Femur (tissue), 1 donor: Measurements from ENCODE around the gene CELF5.

Experiments
- DNase-seq: peaks from one replicate; pipeline ENCODE4 v3.0.0-alpha.2; 2017

The CELF5 gene

DNA sequence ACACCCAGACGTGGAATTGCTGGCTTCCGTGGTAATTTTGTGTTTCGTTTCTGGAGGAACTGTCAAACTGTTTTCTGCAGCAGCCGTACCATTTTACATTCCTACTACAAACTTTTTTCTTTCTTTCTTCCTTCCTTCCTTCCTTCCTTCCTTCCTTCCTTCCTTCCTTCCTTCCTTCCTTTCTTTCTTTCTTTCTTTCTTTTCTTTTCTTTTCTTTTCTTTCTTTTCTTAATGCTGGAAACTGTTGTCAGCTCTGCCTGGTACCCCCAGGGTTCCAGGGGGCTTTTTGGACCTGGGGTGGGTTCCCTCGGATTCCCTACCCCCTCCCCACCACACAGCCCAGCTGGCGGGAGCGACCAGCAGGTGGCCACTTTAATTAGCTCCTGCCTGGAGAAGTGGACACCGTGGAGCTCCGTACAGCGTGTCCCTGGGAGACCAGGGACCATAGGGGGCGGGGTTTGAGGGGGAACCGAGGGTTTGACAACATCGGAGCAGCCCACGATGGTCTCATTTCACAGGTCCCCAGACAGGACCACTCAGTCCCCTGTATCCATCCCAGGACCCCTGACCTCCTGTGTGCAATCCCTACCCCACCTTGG lies 24.4 kb downstream of the CELF5 start:
- DNase-seq = no peak

GRCh38 chr19:3249408-3249807 lies 24.9 kb downstream of the CELF5 start:
- no peak for DNase-seq

GRCh38 chr19:3250675-3251074 lies 26.2 kb downstream of the CELF5 start:
- DNase-seq = no peak

GRCh38 chr19:3251229-3251628 lies 26.8 kb downstream of the CELF5 start:
- DNase-seq = no peak

DNA sequence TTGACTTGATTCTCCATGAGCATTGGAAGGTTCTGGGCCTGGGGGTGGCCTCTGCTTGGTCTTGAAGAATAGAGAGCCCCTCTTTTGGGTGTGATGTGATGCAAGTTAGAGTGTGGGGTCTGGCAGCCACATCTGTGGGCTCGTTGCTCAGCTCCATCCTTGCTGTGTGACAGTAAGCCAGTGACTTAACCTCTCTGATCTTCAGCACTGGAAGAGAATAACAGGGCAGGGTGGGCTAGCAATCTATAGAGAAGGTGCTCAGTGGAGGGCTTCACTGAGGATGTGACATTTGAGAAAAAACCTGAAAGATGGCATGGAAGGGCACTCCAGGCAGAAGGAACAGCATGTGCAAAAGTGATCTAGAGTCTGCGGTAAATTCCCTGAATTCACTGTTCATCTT lies 28.2 kb downstream of the CELF5 start:
- DNase-seq = no peak

DNA sequence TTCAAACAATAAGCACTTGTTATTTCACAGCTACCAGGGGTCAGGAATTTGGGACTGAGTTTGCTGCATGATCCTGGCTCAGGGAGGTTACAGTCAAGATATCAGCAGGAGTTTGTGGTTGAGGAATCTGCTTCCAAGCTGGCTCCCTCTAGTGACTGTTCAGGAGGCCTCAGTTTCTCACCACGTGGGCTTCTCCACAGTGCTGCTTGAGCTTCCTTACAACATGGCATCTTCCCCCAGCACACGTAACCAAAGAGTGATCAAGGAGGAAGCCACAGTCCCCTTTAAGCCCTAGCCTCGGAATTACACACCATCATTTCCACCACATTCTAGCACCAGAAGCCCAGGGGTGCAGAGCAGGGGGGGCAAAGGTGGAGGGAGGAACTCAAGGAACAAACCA lies 28.8 kb downstream of the CELF5 start:
- DNase-seq = no peak

DNA sequence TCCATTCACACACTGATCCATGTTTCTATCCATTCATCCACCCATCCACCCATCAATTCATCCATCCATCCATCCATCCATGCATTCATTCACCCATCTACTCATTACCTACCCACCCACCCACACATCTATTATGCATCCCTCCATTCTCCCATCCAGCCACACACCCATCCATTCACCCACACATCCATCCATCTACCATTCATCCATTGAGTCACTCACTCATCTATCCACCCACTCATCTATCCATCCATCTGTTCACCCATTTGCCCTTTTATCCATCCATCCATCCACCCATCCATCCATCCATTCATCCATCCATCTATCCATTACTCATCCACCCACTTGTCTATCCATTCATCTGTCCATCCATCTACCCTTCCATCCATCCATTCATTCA lies 30.1 kb downstream of the CELF5 start:
- no peak for DNase-seq

GRCh38 chr19:3257071-3257470 lies 32.6 kb downstream of the CELF5 start:
- no peak for DNase-seq

DNA sequence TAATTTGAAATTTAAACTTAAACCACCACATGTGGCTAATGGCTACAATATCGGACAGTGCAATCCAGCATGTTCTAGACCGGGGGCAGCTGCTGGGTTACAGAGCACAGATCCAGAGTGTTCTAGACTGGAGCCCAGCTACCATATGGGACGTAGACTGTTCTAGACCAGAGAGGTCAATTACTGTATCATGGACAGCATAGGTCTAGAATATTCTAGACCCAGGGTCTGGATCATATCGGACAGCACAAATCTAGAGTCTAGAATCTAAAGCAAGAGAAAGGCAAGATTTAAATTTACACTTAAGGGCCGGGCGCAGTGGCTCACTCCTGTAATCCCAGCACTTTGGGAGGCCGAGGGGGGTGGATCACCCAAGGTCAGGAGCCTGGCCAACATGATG lies 37.9 kb downstream of the CELF5 start:
- no peak for DNase-seq

DNA sequence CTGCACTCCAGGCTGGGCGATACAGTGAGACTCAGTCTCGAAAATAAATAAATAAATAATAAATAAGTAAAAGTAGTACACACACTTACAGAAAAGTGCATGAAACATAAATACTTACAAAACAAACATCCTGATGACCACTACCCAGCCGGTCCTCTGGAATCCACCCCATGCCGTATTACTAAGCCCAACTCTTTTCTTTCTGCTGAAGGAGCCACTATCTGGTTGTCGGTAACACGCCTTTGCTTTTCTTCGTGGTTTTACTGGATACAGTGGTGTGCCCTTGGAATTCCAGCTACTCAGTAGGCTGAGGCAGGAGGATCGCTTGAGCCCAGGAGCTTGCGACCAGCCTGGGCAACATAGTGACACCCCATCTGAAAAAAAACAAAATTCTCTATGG lies 39.4 kb downstream of the CELF5 start:
- no peak for DNase-seq

DNA sequence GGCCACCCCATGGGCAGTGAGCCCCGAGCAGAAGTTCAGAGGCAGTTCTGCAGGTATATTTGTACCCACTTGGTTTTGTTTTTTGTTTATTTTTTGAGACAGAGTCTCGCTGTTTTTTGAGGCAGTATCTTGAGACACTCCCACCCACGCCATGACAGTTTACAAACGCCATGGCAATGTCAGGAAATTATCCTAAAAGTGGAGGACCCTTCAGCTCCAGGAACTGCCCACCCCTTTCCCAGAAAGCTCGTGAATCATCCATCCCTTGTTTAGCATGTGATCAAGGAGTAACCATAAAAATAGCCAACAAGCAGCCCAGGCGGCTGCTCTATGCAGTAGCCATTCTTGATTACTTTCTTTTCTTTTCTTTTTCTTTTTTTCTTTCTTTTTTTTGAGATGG lies 41.0 kb downstream of the CELF5 start:
- DNase-seq = no peak

GRCh38 chr19:3266092-3266693 lies 41.7 kb downstream of the CELF5 start:
- no peak for DNase-seq

GRCh38 chr19:3266792-3267514 lies 42.5 kb downstream of the CELF5 start:
- peak; percentile 36 for DNase-seq

DNA sequence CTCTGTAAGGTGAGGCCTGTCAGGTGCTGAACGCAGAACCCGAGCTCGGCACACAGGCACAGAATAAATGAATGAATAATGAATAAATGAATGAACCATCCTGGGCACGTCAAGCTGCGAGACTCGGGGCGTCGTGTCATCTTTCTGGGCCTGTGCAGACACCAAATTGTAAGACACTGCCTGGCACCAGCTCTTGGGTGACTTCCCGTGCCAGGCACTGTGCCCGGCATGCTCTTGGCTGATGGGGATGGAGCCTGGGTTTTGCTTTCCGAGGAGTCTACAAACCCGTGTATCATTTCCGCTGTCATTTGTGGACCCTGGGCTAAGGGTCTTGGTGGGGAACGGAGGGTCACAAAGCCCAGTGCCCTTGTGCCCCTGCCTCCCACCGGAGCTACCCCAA lies 43.9 kb downstream of the CELF5 start:
- DNase-seq = no peak

GRCh38 chr19:3268763-3269162 lies 44.3 kb downstream of the CELF5 start:
- no peak for DNase-seq

DNA sequence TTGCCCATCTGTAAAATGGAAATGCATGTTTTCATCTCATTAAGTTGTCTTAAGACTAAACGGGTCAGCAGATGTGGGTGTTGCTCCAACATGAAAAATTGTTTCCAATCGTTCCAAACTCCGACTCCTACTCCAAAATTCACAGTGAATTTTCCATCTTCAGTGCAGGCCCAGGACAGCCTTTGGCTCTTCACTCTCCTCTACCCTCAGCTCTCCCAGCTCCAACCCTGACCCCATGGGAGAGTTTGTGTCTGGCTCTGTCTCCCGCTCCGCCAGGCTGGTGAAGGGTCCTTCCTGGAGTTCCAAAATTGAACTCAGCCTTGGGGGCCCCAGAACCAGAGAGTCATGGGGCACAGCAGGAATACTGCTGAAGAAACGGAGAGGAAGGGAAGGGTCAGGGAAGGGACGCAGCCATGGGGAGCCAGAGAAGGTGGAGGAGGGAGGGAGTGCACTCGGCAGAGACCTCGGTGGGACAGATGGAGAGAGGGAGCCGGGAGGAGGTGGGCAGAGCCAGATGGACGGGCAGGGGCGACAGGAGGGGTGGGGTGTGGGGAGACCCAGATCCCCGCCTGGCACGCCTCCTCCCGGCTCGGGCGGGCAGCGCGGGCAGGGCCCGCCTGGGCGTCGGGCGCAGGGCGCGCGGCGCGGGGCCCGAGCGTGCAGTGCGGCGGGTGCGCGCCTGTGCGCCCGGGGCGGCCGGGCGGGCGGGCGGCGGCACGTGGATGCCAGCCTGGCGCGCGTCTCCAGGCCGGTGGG lies 45.6 kb downstream of the CELF5 start:
- DNase-seq = no peak

- DNase-seq = no peak
Observed at GRCh38 chr19:3270902-3271301, 46.4 kb downstream of the CELF5 start.

DNA sequence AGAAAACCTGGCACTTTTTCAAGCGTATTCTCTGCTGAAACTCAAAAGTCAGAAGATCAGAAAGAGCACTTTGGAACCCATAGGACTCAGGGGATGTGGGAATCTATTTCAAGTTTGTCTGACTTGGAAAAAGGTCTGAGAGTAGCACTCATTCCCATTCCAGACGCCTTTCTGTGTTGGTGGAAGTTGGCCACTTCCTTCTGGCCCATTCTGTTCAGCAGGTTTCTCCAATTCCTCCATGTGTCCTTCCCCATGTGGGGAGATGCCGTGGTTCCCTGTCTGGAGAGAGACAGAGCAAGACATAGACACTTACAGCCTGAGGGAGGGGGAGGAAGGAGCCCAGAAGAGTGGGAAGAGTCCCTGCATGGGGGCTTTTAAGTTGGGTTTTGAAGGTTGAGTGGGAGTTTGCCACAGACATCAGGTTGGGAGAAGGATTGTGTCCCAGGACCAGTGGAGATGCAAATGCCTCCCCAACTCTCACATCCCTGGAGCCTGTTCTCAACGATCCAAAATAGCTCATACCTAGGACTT lies 48.0 kb downstream of the CELF5 start:
- no peak for DNase-seq

- DNase-seq = no peak
Observed at GRCh38 chr19:3272952-3273351, 48.5 kb downstream of the CELF5 start.

GRCh38 chr19:3274245-3274941 lies 49.9 kb downstream of the CELF5 start:
- no peak for DNase-seq

GRCh38 chr19:3274942-3275582 lies 50.6 kb downstream of the CELF5 start:
- no peak for DNase-seq

DNA sequence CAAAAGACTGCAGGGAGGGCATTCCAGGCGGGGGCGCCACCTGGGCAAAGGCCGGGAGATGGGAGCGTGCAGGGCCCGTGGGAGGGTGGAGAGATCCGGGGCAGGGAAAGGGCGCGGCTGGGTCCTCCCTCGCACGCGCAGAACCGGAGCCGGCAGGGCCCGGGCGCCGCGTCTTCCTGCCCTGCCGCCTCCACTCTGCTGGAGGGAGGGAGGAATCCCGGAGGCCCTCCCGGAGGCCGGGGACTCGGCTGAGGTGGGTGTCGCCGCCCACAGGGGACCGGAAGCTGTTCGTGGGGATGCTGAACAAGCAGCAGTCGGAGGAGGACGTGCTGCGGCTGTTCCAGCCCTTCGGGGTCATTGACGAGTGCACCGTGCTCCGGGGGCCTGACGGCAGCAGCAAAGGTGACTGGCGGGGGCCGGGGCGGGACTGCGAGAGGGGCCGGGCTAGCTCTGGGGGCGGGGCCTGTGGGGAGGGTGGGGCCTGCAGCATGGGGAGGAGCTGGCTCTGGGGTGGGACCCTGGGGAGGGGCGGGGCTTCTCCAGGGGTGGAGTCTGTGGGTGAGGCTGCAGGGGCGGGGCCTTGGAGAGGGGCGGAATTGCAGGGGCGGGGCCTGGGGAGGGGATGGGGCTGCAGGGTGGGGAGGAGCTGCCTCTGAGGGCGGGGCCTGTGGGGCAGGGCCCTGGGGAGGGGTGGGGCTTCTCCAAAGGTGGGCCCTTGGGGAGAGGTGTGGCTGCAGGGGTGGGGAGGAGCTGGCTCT lies 51.3 kb downstream of the CELF5 start:
- DNase-seq = peak; percentile 68
